GM19468 (cell line): ENCODE data around the gene THBS1.

Experiments used
- ATAC-seq: cut with Tn5 transposase; IDR thresholded peaks from one replicate; pipeline ENCODE4 v1.9.1; 2021; ENCODE audit warnings: mild to moderate bottlenecking, moderate library complexity, moderate number of reproducible peaks; ENCODE audit not compliant: unreplicated experiment; ENCODE audit errors: extremely low read depth

THBS1 gene

GRCh38 chr15:39627451-39628143 lies 46.7 kb downstream of the THBS1 start:
- ATAC-seq, result no peak

GRCh38 chr15:39628144-39628508 lies 47.2 kb downstream of the THBS1 start:
- no peak for ATAC-seq

- no peak for ATAC-seq
Measured at GRCh38 chr15:39628546-39629257, 47.8 kb downstream of the THBS1 start.

- ATAC-seq, result no peak
Measured at GRCh38 chr15:39629371-39629770, 48.5 kb downstream of the THBS1 start.

GRCh38 chr15:39629906-39630305 lies 49.0 kb downstream of the THBS1 start:
- no peak for ATAC-seq

GRCh38 chr15:39631357-39631756 lies 50.5 kb downstream of the THBS1 start:
- no peak for ATAC-seq

- ATAC-seq, result no peak
Measured at GRCh38 chr15:39638041-39638440, 57.2 kb downstream of the THBS1 start.

- ATAC-seq, result no peak
Measured at GRCh38 chr15:39639037-39639436, 58.2 kb downstream of the THBS1 start.

- no peak for ATAC-seq
Measured at GRCh38 chr15:39640665-39641064, 59.8 kb downstream of the THBS1 start.

- ATAC-seq, result no peak
Measured at GRCh38 chr15:39641191-39641889, 60.5 kb downstream of the THBS1 start.

GRCh38 chr15:39642011-39642640 lies 61.2 kb downstream of the THBS1 start:
- no peak for ATAC-seq

- ATAC-seq, result no peak
Measured at GRCh38 chr15:39643727-39644126, 62.8 kb downstream of the THBS1 start.

- no peak for ATAC-seq
Measured at GRCh38 chr15:39644136-39644535, 63.3 kb downstream of the THBS1 start.

- ATAC-seq, result no peak
Measured at GRCh38 chr15:39645138-39645975, 64.5 kb downstream of the THBS1 start.

- ATAC-seq, result no peak
Measured at GRCh38 chr15:39645976-39646257, 65.0 kb downstream of the THBS1 start.

- ATAC-seq, result no peak
Measured at GRCh38 chr15:39646425-39646824, 65.5 kb downstream of the THBS1 start.
